ENCODE data around the gene FBXW5. TPM values are rescaled to one million over a fixed set of nuclear protein-coding genes. Genes with fewer than 3 reads are reported as not detected.

The FBXW5 gene
- total RNA-seq, 1 experiment from 2014 or later = 70.5 TPM

DNA sequence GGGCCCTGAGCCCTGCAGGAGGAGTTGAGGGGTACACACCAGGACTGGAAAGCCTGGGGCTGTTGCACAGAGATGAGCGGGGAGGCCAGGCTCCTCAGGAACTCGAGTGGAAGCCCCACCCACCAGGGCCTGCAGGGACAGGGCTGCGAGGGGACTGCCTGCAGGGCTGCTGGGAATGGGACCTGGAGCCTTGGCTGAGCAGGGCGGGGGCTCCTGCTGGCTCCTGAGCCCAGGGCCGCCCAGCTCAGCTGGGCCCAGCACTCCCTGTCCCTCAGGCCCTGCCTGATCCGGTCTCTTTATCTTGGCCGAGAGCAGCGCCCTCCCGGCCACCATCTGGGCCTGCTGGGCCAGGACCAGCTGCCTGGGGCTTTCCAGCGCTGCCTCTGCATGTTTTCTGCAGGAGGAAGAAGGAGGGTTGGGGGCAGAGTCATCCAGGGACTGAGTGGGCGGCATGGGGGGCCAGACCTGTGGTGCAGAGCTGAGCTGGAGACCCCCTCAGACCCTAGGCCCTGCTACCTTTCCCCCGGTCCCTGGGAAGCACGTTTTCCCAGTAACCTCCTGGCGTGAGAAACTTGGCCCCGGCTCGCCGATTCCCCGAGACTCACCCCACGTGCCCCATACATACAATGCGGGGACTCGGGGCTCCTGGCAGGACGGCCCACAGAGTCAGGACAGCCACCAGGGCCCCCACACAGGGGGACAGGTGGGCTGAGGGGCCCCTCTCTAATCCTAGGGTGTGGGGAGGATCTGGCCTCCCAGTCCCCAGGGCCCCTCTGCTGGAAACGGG is 16.9 kb upstream of the FBXW5 start (continued):
- no peak for TF ChIP-seq SP1 (CRISPR knock-in tag; conservative IDR thresholded peaks at IDR 0.05)
- no peak for TF ChIP-seq NFE2L1 (CRISPR knock-in tag; IDR thresholded peaks at IDR 0.05)
- TF ChIP-seq ZNF423 (CRISPR knock-in tag; IDR thresholded peaks at IDR 0.05) = no peak
- TF ChIP-seq, protein P1, sequence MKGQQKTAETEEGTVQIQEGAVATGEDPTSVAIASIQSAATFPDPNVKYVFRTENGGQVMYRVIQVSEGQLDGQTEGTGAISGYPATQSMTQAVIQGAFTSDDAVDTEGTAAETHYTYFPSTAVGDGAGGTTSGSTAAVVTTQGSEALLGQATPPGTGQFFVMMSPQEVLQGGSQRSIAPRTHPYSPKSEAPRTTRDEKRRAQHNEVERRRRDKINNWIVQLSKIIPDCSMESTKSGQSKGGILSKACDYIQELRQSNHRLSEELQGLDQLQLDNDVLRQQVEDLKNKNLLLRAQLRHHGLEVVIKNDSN (CRISPR knock-in tag; IDR thresholded peaks at IDR 0.05) = no peak
- TF ChIP-seq, protein P2, sequence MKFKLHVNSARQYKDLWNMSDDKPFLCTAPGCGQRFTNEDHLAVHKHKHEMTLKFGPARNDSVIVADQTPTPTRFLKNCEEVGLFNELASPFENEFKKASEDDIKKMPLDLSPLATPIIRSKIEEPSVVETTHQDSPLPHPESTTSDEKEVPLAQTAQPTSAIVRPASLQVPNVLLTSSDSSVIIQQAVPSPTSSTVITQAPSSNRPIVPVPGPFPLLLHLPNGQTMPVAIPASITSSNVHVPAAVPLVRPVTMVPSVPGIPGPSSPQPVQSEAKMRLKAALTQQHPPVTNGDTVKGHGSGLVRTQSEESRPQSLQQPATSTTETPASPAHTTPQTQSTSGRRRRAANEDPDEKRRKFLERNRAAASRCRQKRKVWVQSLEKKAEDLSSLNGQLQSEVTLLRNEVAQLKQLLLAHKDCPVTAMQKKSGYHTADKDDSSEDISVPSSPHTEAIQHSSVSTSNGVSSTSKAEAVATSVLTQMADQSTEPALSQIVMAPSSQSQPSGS (CRISPR knock-in tag; IDR thresholded peaks at IDR 0.05; ENCODE audit: borderline replicate concordance, low read depth) = no peak
- TF ChIP-seq ATF1 (CRISPR knock-in tag; IDR thresholded peaks at IDR 0.05) = no peak
- TF ChIP-seq CREB1 (CRISPR knock-in tag; IDR thresholded peaks at IDR 0.05) = no peak
- no peak for TF ChIP-seq IRF2 (CRISPR knock-in tag; IDR thresholded peaks at IDR 0.05; ENCODE audit: borderline replicate concordance, low read depth)
- TF ChIP-seq NFYB (CRISPR knock-in tag; conservative IDR thresholded peaks at IDR 0.05; ENCODE audit: low read depth) = no peak

- no peaks in the 10 kb centered on the region for H3K27me3 Mint-ChIP-seq (ENCODE audit: low read depth)
- DNase-seq (ENCODE audit: low spot score) (no peak), ATAC-seq (no peak)
- no peaks in the 10 kb centered on the region for H3K36me3 Mint-ChIP-seq
- no peak overlapping the region for H3K4me3 Mint-ChIP-seq
- H3K4me1 Mint-ChIP-seq = peaks cover 4% of the 10 kb centered on the region
- CTCF ChIA-PET = interaction anchor here (0.6 to 1.8 kb wide), 8 partner anchors 13 to 192 kb away, joined by 3 to 11 read pairs (median 4); partner anchors contain the start of gene FBXW5
- no peak overlapping the region for H3K27ac Mint-ChIP-seq
- POLR2A ChIA-PET = interaction anchor here (0.6 kb wide), 1 partner anchor 455 kb away, joined by 3 read pairs; no protein-coding TSS in a partner anchor
- peaks cover 9% of the 10 kb centered on the region for H3K9me3 Mint-ChIP-seq
- TF ChIP-seq, protein P3, sequence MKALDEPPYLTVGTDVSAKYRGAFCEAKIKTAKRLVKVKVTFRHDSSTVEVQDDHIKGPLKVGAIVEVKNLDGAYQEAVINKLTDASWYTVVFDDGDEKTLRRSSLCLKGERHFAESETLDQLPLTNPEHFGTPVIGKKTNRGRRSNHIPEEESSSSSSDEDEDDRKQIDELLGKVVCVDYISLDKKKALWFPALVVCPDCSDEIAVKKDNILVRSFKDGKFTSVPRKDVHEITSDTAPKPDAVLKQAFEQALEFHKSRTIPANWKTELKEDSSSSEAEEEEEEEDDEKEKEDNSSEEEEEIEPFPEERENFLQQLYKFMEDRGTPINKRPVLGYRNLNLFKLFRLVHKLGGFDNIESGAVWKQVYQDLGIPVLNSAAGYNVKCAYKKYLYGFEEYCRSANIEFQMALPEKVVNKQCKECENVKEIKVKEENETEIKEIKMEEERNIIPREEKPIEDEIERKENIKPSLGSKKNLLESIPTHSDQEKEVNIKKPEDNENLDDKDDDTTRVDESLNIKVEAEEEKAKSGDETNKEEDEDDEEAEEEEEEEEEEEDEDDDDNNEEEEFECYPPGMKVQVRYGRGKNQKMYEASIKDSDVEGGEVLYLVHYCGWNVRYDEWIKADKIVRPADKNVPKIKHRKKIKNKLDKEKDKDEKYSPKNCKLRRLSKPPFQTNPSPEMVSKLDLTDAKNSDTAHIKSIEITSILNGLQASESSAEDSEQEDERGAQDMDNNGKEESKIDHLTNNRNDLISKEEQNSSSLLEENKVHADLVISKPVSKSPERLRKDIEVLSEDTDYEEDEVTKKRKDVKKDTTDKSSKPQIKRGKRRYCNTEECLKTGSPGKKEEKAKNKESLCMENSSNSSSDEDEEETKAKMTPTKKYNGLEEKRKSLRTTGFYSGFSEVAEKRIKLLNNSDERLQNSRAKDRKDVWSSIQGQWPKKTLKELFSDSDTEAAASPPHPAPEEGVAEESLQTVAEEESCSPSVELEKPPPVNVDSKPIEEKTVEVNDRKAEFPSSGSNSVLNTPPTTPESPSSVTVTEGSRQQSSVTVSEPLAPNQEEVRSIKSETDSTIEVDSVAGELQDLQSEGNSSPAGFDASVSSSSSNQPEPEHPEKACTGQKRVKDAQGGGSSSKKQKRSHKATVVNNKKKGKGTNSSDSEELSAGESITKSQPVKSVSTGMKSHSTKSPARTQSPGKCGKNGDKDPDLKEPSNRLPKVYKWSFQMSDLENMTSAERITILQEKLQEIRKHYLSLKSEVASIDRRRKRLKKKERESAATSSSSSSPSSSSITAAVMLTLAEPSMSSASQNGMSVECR (CRISPR knock-in tag; IDR thresholded peaks at IDR 0.05; ENCODE audit: borderline replicate concordance) = no peak
- TF ChIP-seq PRRX2 (CRISPR knock-in tag; IDR thresholded peaks at IDR 0.05) (no peak), ZNF423 (CRISPR knock-in tag; IDR thresholded peaks at IDR 0.05) (no peak), ZNF138 (CRISPR knock-in tag; conservative IDR thresholded peaks at IDR 0.05) (no peak), PREB (CRISPR knock-in tag; IDR thresholded peaks at IDR 0.05; ENCODE audit: borderline replicate concordance) (no peak), CREM (CRISPR knock-in tag; IDR thresholded peaks at IDR 0.05) (no peak), ZNF671 (CRISPR knock-in tag; IDR thresholded peaks at IDR 0.05) (no peak), GTF2I (CRISPR knock-in tag; conservative IDR thresholded peaks at IDR 0.05) (no peak), MYBL2 (CRISPR knock-in tag; IDR thresholded peaks at IDR 0.05) (no peak), CREB1 (CRISPR knock-in tag; IDR thresholded peaks at IDR 0.05) (no peak), ZNF396 (CRISPR knock-in tag; IDR thresholded peaks at IDR 0.05; ENCODE audit: borderline replicate concordance) (no peak), NFE2L1 (CRISPR knock-in tag; IDR thresholded peaks at IDR 0.05) (no peak), KAT7 (CRISPR knock-in tag; IDR thresholded peaks at IDR 0.05; ENCODE audit: borderline replicate concordance) (no peak)
- TF ChIP-seq, protein P4, sequence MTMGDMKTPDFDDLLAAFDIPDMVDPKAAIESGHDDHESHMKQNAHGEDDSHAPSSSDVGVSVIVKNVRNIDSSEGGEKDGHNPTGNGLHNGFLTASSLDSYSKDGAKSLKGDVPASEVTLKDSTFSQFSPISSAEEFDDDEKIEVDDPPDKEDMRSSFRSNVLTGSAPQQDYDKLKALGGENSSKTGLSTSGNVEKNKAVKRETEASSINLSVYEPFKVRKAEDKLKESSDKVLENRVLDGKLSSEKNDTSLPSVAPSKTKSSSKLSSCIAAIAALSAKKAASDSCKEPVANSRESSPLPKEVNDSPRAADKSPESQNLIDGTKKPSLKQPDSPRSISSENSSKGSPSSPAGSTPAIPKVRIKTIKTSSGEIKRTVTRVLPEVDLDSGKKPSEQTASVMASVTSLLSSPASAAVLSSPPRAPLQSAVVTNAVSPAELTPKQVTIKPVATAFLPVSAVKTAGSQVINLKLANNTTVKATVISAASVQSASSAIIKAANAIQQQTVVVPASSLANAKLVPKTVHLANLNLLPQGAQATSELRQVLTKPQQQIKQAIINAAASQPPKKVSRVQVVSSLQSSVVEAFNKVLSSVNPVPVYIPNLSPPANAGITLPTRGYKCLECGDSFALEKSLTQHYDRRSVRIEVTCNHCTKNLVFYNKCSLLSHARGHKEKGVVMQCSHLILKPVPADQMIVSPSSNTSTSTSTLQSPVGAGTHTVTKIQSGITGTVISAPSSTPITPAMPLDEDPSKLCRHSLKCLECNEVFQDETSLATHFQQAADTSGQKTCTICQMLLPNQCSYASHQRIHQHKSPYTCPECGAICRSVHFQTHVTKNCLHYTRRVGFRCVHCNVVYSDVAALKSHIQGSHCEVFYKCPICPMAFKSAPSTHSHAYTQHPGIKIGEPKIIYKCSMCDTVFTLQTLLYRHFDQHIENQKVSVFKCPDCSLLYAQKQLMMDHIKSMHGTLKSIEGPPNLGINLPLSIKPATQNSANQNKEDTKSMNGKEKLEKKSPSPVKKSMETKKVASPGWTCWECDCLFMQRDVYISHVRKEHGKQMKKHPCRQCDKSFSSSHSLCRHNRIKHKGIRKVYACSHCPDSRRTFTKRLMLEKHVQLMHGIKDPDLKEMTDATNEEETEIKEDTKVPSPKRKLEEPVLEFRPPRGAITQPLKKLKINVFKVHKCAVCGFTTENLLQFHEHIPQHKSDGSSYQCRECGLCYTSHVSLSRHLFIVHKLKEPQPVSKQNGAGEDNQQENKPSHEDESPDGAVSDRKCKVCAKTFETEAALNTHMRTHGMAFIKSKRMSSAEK (CRISPR knock-in tag; IDR thresholded peaks at IDR 0.05; ENCODE audit: borderline replicate concordance) = no peak
- TF ChIP-seq, protein P5, sequence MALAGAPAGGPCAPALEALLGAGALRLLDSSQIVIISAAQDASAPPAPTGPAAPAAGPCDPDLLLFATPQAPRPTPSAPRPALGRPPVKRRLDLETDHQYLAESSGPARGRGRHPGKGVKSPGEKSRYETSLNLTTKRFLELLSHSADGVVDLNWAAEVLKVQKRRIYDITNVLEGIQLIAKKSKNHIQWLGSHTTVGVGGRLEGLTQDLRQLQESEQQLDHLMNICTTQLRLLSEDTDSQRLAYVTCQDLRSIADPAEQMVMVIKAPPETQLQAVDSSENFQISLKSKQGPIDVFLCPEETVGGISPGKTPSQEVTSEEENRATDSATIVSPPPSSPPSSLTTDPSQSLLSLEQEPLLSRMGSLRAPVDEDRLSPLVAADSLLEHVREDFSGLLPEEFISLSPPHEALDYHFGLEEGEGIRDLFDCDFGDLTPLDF (CRISPR knock-in tag; IDR thresholded peaks at IDR 0.05) = no peak
- TF ChIP-seq, protein P6, sequence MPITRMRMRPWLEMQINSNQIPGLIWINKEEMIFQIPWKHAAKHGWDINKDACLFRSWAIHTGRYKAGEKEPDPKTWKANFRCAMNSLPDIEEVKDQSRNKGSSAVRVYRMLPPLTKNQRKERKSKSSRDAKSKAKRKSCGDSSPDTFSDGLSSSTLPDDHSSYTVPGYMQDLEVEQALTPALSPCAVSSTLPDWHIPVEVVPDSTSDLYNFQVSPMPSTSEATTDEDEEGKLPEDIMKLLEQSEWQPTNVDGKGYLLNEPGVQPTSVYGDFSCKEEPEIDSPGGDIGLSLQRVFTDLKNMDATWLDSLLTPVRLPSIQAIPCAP (CRISPR knock-in tag; IDR thresholded peaks at IDR 0.05) = no peak
Observed at GRCh38 chr9:136960938-136961275, 16.4 kb upstream of the FBXW5 start.

All from WTC11 (cell line).